DMS114 treated with DMSO at 0.1 percent for 48 hours (cell line): ENCODE measurements around the gene ZBTB39.

Experiments
- DNase-seq: peaks from one replicate; lab custom pipeline; 2025; ENCODE audit not compliant: unreplicated experiment; lab: John Stamatoyannopoulos, UW

ZBTB39 gene

GRCh38 chr12:56948881-56949280, 57.5 kb downstream of the ZBTB39 start:
- DNase-seq, result no peak
